Natural killer cell (primary cell): ENCODE data around the gene ANKS3. TPM values are rescaled to one million over a fixed set of nuclear protein-coding genes. Genes with fewer than 3 reads are reported as not detected.

Experiments
- ATAC-seq, 3 donors: fragments of 150-1000 bp in 2 of 3; fragments of 200-7000 bp in 1 of 3; cut with Tn5 transposase; 1 replicate in 1 of 3; 2 replicates in 2 of 3; pipeline ENCODE4 v1.10.0; 2021; ENCODE audit warnings: mild to moderate bottlenecking in 2 of 3, moderate library complexity in 2 of 3
- DNase-seq, 2 donors: peaks; one replicate each; pipeline versions ENCODE4 v3.0.0 to v3.0.0-alpha.2; 2013 to 2021; ENCODE audit warnings: mixed read lengths in 1 of 2
- H3K27ac ChIP-seq: one replicate; pipeline ENCODE4 v1.5.1; 2013; ENCODE audit warnings: mild to moderate bottlenecking, low read length
- H3K27me3 ChIP-seq: one replicate; pipeline ENCODE4 v1.6.1; 2013; ENCODE audit warnings: low read length; ENCODE audit not compliant: control insufficient read depth, insufficient read depth
- H3K36me3 ChIP-seq: one replicate; pipeline ENCODE4 v1.6.1; 2013; ENCODE audit warnings: low read length; ENCODE audit not compliant: control insufficient read depth, insufficient read depth
- H3K4me1 ChIP-seq: one replicate; pipeline ENCODE4 v1.6.1; 2013; ENCODE audit warnings: low read length; ENCODE audit not compliant: control insufficient read depth, insufficient read depth
- H3K4me3 ChIP-seq: one replicate; pipeline ENCODE4 v1.5.1; 2013; ENCODE audit warnings: low read length
- H3K9me3 ChIP-seq: one replicate; pipeline ENCODE4 v1.6.1; 2013; ENCODE audit warnings: low read length; ENCODE audit not compliant: control insufficient read depth, insufficient read depth
- H3K27ac Mint-ChIP-seq, 2 donors: one replicate each; pipeline ENCODE4 v1.8.0; 2022; ENCODE audit warnings: mild to moderate bottlenecking in 2 of 2, mixed read lengths in 2 of 2, moderate library complexity in 1 of 2
- H3K27me3 Mint-ChIP-seq, 2 donors: one replicate each; pipeline ENCODE4 v1.8.0; 2022; ENCODE audit warnings: low read depth in 2 of 2, mixed read lengths in 2 of 2
- H3K36me3 Mint-ChIP-seq: one replicate; pipeline ENCODE4 v1.8.0; 2022; ENCODE audit warnings: mixed read lengths
- H3K4me1 Mint-ChIP-seq, 2 donors: one replicate each; pipeline ENCODE4 v1.8.0; 2022; ENCODE audit warnings: mixed read lengths in 2 of 2
- H3K4me3 Mint-ChIP-seq: one replicate; pipeline ENCODE4 v1.8.0; 2022; ENCODE audit warnings: mild to moderate bottlenecking, moderate library complexity, mixed read lengths
- H3K9me3 Mint-ChIP-seq, 2 donors: one replicate each; pipeline ENCODE4 v1.8.0; 2022; ENCODE audit warnings: mixed read lengths in 2 of 2
- CTCF ChIP-seq: fragments of 200-600 bp; IDR thresholded peaks from one replicate; pipeline ENCODE4 v1.8.0; 2022; ENCODE audit warnings: antibody characterized with exemption
- WGBS: methylation state at CpG from one replicate; pipeline ENCODE4 v1.1.7; 2013; ENCODE audit warnings: missing lambda C conversion rate; ENCODE audit not compliant: insufficient coverage; 5-methylcytosine and 5-hydroxymethylcytosine counted together
- intact Hi-C: fragments of 100-400 bp; cut with micrococcal nuclease; formaldehyde crosslinking; loops from one replicate; pipeline ENCODE4 v1.14.2; 2022
- total RNA-seq, 4 donors: library from RNA; stranded (reverse); fragments of 120-200 nt in 1 of 4; gene quantifications; one replicate each; pipeline versions ENCODE4 v1.2.3 to v1.2.4, GENCODE V29; 2013 to 2022

ANKS3 gene
- total RNA-seq, 3 donors from 2014 or later (not counting 1 experiment from before 2014, with no cell fraction given) = 19.7 to 20.8 (median 20.5) TPM

- no peaks in the 10 kb centered on the region for H3K27me3 ChIP-seq
- no peaks in the 10 kb centered on the region for H3K4me1 ChIP-seq
- no peaks in the 10 kb centered on the region for H3K27me3 Mint-ChIP-seq
- DNase-seq (no peak), ATAC-seq (no peak)
- H3K36me3 ChIP-seq = peaks cover 23% of the 10 kb centered on the region
- no peak overlapping the region for H3K4me3 Mint-ChIP-seq
- H3K9me3 Mint-ChIP-seq = no peaks in the 10 kb centered on the region
- no peaks in the 10 kb centered on the region for H3K9me3 ChIP-seq
- no peaks in the 10 kb centered on the region for H3K4me1 Mint-ChIP-seq
- TF ChIP-seq CTCF = no peak
- WGBS = 95% methylated on average over 18 of the region's 18 CpGs
- intact Hi-C loops = no loop called here
- no peaks in the 10 kb centered on the region for H3K36me3 Mint-ChIP-seq
- no peak overlapping the region for H3K27ac Mint-ChIP-seq
- no peak overlapping the region for H3K27ac ChIP-seq
- no peak overlapping the region for H3K4me3 ChIP-seq
Measured at GRCh38 chr16:4713663-4714501, 20.2 kb downstream of the ANKS3 start.

GRCh38 chr16:4709481-4709880, 24.6 kb downstream of the ANKS3 start:
- no peaks in the 10 kb centered on the region for H3K9me3 Mint-ChIP-seq
- intact Hi-C loops = no loop called here
- WGBS = 95% methylated on average over 3 of the region's 4 CpGs

GRCh38 chr16:4706871-4707270, 27.2 kb downstream of the ANKS3 start:
- Mint-ChIP-seq H3K27ac (no peak overlapping the region), H3K4me1 (peaks cover 0 to 4% of the 10 kb centered on the region in 2 donors), H3K36me3 (peaks cover 7% of the 10 kb centered on the region), H3K4me3 (no peak overlapping the region), H3K27me3 (no peaks in the 10 kb centered on the region), H3K9me3 (no peaks in the 10 kb centered on the region)
- DNase-seq (no peak), ATAC-seq (no peak)
- intact Hi-C loops = no loop called here
- WGBS = 90% methylated on average over 7 of the region's 7 CpGs
- Histone ChIP-seq H3K9me3 (no peaks in the 10 kb centered on the region), H3K27ac (no peak overlapping the region), H3K4me1 (peaks cover 4% of the 10 kb centered on the region), H3K36me3 (peaks cover 13% of the 10 kb centered on the region), H3K27me3 (no peaks in the 10 kb centered on the region), H3K4me3 (no peak overlapping the region)
- no peak for TF ChIP-seq CTCF

More at GRCh38 chr16:4709481-4709880, 24.6 kb downstream of the ANKS3 start:
- Histone ChIP-seq H3K36me3 (peaks cover 22% of the 10 kb centered on the region), H3K27me3 (no peaks in the 10 kb centered on the region), H3K4me3 (no peak overlapping the region), H3K27ac (no peak overlapping the region), H3K4me1 (no peaks in the 10 kb centered on the region), H3K9me3 (no peaks in the 10 kb centered on the region)
- Mint-ChIP-seq H3K27me3 (no peaks in the 10 kb centered on the region), H3K4me1 (no peaks in the 10 kb centered on the region), H3K27ac (no peak overlapping the region), H3K4me3 (no peak overlapping the region), H3K36me3 (peaks cover 7% of the 10 kb centered on the region)
- DNase-seq (no peak), ATAC-seq (no peak)
- no peak for TF ChIP-seq CTCF
